Lung (tissue), 12 donors: Measurements from ENCODE around the gene ATP11A. TPM values are rescaled to one million over a fixed set of nuclear protein-coding genes. Genes with fewer than 3 reads are reported as not detected.
A peak's percentile ranks its signal among the peaks of the same experiment; 100 is the strongest.

Experiments used
- ATAC-seq: fragments of 200-7000 bp; cut with Tn5 transposase; one replicate; pipeline ENCODE4 v1.9.1; 2020; ENCODE audit warnings: moderate number of reproducible peaks; ENCODE audit not compliant: insufficient read depth, low FRiP score
- DNase-seq, 3 donors: peaks; one replicate each; pipeline ENCODE4 v3.0.0-alpha.2; 2013 to 2017
- H3K27ac ChIP-seq, 2 donors: one replicate each; pipeline ENCODE4 v1.5.1; 2013; ENCODE audit warnings: mild to moderate bottlenecking in 2 of 2, moderate library complexity in 2 of 2, control low read depth in 1 of 2, inconsistent platforms in 1 of 2, low read depth in 1 of 2, low read length in 1 of 2
- H3K27me3 ChIP-seq, 3 donors: one replicate each; pipeline ENCODE4 v1.5.1; 2013; ENCODE audit warnings: low read length in 2 of 3; ENCODE audit not compliant: control insufficient read depth in 3 of 3, insufficient read depth in 3 of 3
- H3K36me3 ChIP-seq, 4 donors: one replicate each; pipeline ENCODE4 v1.5.1; 2013; ENCODE audit warnings: low read length in 4 of 4, mild to moderate bottlenecking in 1 of 4, moderate library complexity in 1 of 4; ENCODE audit not compliant: control insufficient read depth in 4 of 4, insufficient read depth in 4 of 4
- H3K4me1 ChIP-seq, 5 donors: one replicate each; pipeline ENCODE4 v1.5.1; 2013; ENCODE audit warnings: low read length in 5 of 5, mild to moderate bottlenecking in 2 of 5, moderate library complexity in 1 of 5; ENCODE audit not compliant: control insufficient read depth in 5 of 5, insufficient read depth in 5 of 5
- H3K4me3 ChIP-seq: one replicate; pipeline ENCODE4 v1.5.1; 2013; ENCODE audit warnings: mild to moderate bottlenecking, control low read depth, moderate library complexity
- H3K9ac ChIP-seq, 2 donors: one replicate each; pipeline ENCODE4 v1.5.1; 2013; ENCODE audit warnings: low read length in 2 of 2, control low read depth in 1 of 2; ENCODE audit not compliant: insufficient read depth in 1 of 2
- H3K9me3 ChIP-seq, 4 donors: one replicate each; pipeline ENCODE4 v1.5.1; 2013; ENCODE audit warnings: low read length in 3 of 4, mild to moderate bottlenecking in 1 of 4, moderate library complexity in 1 of 4; ENCODE audit not compliant: control insufficient read depth in 4 of 4, insufficient read depth in 3 of 4
- CTCF ChIP-seq: IDR thresholded peaks from 2 replicates; pipeline ENCODE4 v1.5.1; 2012; ENCODE audit warnings: mild to moderate bottlenecking; ENCODE audit errors: control extremely low read depth, extremely low read depth
- WGBS, 2 donors: extraction: QIAGEN DNeasy Blood & Tissue Kit; methylation state at CpG; one replicate each; pipeline ENCODE4 v1.1.7; 2013; 5-methylcytosine and 5-hydroxymethylcytosine counted together
- polyA plus RNA-seq, 2 donors: library from polyadenylated mRNA; stranded (reverse); fragments of 200-250 nt; gene quantifications; one replicate each; pipeline ENCODE4 v1.2.1, GENCODE V29; 2013
- total RNA-seq, 2 donors: library from RNA; depleted of rRNA in 1 of 2; stranded (reverse); fragments of >200 nt in 1 of 2; gene quantifications; one replicate each; pipeline ENCODE4 v1.2.1, GENCODE V29; 2014 to 2021
- donor health status: control.
- donor health status: control.
- donor health status: Bipolar disorder and iron deficiency.
- donor health status: healthy.
- donor health status: DM: yes; HTN: yes; CAD: no.

The ATP11A gene
- total and polyA plus RNA-seq, 4 donors = 46.3 to 317 (median 162) TPM

- Histone ChIP-seq H3K9ac (no peak overlapping the region), H3K36me3 (no peaks in the 10 kb centered on the region), H3K27ac (no peak overlapping the region), H3K4me1 (peaks cover 0 to 24% (median 19%) of the 10 kb centered on the region in 5 donors), H3K9me3 (no peaks in the 10 kb centered on the region), H3K27me3 (peaks cover 0 to 6% (median 4%) of the 10 kb centered on the region in 3 donors), H3K4me3 (no peak overlapping the region)
- 20 to 21% methylated on average over 21 to 22 of the region's 22 CpGs for WGBS, 2 donors
- ATAC-seq (no peak), DNase-seq (peak; percentile 44 to 59 (median 45))
- TF ChIP-seq CTCF = no peak
Measured at GRCh38 chr13:112892426-112893206, 202.8 kb downstream of the ATP11A start.

- 52 to 59% methylated on average over 7 of the region's 7 CpGs for WGBS, 2 donors
- no peak overlapping the region for H3K27ac ChIP-seq
Measured at GRCh38 chr13:112893207-112893569, 203.3 kb downstream of the ATP11A start.

GRCh38 chr13:112893570-112894422 lies 204.0 kb downstream of the ATP11A start:
- WGBS, 2 donors = 7 to 18% methylated on average over 14 to 37 of the region's 51 CpGs
- peaks cover 0 to 24% (median 19%) of the 10 kb centered on the region in 5 donors for H3K4me1 ChIP-seq
- DNase-seq (peak; percentile 68 to 78 (median 74)), ATAC-seq (no peak)
- H3K36me3 ChIP-seq = no peaks in the 10 kb centered on the region
- H3K4me3 ChIP-seq = no peak overlapping the region
- H3K9ac ChIP-seq = no peak overlapping the region
- H3K27me3 ChIP-seq = peaks cover 0 to 6% (median 4%) of the 10 kb centered on the region in 3 donors
- no peak for TF ChIP-seq CTCF
- H3K9me3 ChIP-seq = no peaks in the 10 kb centered on the region
- H3K27ac ChIP-seq = no peak overlapping the region

More at GRCh38 chr13:112893207-112893569, 203.3 kb downstream of the ATP11A start:
- H3K36me3 ChIP-seq = no peaks in the 10 kb centered on the region
- DNase-seq (no peak), ATAC-seq (no peak)
- H3K9me3 ChIP-seq = no peaks in the 10 kb centered on the region
- no peak for TF ChIP-seq CTCF
- H3K4me3 ChIP-seq = no peak overlapping the region
- H3K9ac ChIP-seq = no peak overlapping the region
- peaks cover 0 to 6% (median 4%) of the 10 kb centered on the region in 3 donors for H3K27me3 ChIP-seq
- peaks cover 0 to 24% (median 19%) of the 10 kb centered on the region in 5 donors for H3K4me1 ChIP-seq
